ENCODE measurements around the gene HECW1.
"Not testable (repeated sequence)": the region's sequence is repeated elsewhere in the genome, so short reads cannot be mapped to it uniquely, and the experiment has no call there.

Gene HECW1

DNA sequence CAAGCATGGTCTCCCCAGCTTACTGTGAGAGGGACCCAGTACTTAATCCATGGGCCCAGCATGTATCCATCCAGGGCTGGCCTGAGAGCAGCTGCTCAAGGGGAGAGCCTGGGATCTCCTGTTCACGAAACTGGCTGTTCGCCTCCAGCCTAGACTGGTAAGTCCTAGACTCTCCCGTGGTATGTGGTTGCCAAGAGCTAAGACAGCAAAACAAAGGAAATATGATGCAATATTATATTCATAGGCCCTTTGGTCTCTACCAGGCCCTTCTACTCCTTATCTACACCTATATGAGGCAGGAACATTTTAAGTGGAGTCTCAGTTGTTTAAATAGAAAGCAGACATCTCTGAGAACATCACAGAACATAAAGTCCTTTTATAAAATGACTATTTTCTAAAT lies 441.6 kb downstream of the HECW1 start:
- no peaks in the 10 kb centered on the region for H3K27me3 Mint-ChIP-seq

DNA sequence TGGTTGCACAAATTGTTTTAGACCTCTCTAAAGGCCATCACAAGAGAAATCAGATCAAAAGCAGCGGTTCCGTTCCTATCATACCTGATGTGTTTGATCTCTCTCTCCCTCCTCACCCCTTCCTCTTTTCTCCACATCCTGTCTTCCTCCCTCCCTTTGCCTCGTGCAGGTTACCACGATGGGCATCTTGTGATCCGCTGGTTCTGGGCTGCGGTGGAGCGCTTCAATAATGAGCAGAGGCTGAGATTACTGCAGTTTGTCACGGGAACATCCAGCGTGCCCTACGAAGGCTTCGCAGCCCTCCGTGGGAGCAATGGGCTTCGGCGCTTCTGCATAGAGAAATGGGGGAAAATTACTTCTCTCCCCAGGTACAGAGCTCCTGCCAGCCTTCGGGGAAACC lies 442.0 kb downstream of the HECW1 start:
- Mint-ChIP-seq H3K27ac (no peak overlapping the region), H3K9me3 (no peaks in the 10 kb centered on the region), H3K4me3 (no peak overlapping the region), H3K36me3 (ENCODE audit: low read depth) (no peaks in the 10 kb centered on the region), H3K4me1 (ENCODE audit: low read depth) (peaks cover 15% of the 10 kb centered on the region), H3K27me3 (no peaks in the 10 kb centered on the region)

More for the DNA sequence above, 441.6 kb downstream of the HECW1 start:
- no peak overlapping the region for H3K27ac Mint-ChIP-seq
- H3K36me3 Mint-ChIP-seq (ENCODE audit: low read depth), result no peaks in the 10 kb centered on the region
- H3K9me3 Mint-ChIP-seq, result no peaks in the 10 kb centered on the region
- peaks cover 15% of the 10 kb centered on the region for H3K4me1 Mint-ChIP-seq (ENCODE audit: low read depth)
- H3K4me3 Mint-ChIP-seq, result no peak overlapping the region

DNA sequence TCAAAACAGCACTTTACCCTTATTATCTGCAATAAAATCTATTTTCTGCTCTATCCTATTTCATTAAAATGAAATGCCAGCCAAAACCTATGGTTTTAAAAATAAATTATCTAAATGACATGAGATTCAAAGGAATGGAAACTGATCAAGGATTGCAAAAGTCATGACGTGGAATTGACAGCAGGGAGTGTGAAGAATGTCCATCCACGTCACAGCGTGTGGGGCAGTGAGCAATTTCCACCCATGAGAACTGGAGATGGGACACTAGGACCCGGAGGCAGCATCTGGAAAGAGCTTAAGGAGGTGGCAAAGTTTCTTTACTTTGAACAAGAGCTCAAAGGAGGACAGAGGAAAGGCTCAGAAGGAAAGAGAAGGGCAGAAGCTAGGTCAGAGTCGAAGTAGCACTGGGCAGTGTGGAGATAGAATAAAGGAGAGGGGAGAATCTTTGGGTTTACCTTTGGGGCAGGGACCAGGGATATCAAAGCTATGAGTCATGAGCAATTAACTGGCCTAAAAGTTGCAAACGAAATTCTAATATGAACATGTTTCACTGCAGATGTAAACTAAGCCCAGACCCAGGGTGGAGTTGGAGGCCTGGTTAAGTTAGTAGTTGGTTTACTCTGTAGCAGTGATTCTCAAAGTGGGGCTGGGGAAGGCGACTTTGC lies 445.5 kb downstream of the HECW1 start:
- Mint-ChIP-seq H3K9me3 (no peaks in the 10 kb centered on the region), H3K4me3 (no peak overlapping the region), H3K4me1 (ENCODE audit: low read depth) (peaks cover 15% of the 10 kb centered on the region), H3K27ac (no peak overlapping the region), H3K36me3 (ENCODE audit: low read depth) (no peaks in the 10 kb centered on the region), H3K27me3 (peaks cover 8% of the 10 kb centered on the region)

GRCh38 chr7:43559171-43559945 lies 446.9 kb downstream of the HECW1 start:
- Mint-ChIP-seq H3K27ac (no peak overlapping the region), H3K27me3 (peaks cover 11% of the 10 kb centered on the region), H3K36me3 (ENCODE audit: low read depth) (no peaks in the 10 kb centered on the region), H3K9me3 (no peaks in the 10 kb centered on the region), H3K4me1 (ENCODE audit: low read depth) (peaks cover 7% of the 10 kb centered on the region), H3K4me3 (no peak overlapping the region)

DNA sequence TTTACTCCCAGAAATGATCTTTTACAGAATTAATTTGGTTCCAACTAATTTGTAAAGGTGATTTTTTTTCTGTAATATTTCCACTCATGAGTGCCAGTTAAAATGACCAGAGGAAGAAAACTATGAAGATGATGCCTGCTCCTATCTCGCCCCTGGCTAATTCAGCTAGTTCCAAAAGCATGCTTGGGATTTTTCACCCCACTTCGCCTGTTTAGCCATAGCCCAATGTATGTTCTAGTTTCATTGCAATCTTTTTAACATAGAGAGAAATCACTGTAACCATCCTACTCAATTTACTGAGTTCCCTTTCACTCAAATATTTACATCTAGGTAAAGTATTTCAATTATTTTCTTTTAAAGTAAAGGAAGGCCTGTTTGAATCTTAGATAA lies 447.5 kb downstream of the HECW1 start:
- H3K4me1 Mint-ChIP-seq (ENCODE audit: low read depth), result peaks cover under 1% of the 10 kb centered on the region
- H3K27ac Mint-ChIP-seq, result no peak overlapping the region
- peaks cover 12% of the 10 kb centered on the region for H3K27me3 Mint-ChIP-seq
- H3K9me3 Mint-ChIP-seq, result no peaks in the 10 kb centered on the region
- H3K36me3 Mint-ChIP-seq (ENCODE audit: low read depth), result no peaks in the 10 kb centered on the region
- no peak overlapping the region for H3K4me3 Mint-ChIP-seq

- H3K36me3 Mint-ChIP-seq (ENCODE audit: low read depth), result no peaks in the 10 kb centered on the region
- no peak overlapping the region for H3K4me3 Mint-ChIP-seq
- H3K9me3 Mint-ChIP-seq, result no peaks in the 10 kb centered on the region
- H3K27ac Mint-ChIP-seq, result no peak overlapping the region
- no peaks in the 10 kb centered on the region for H3K4me1 Mint-ChIP-seq (ENCODE audit: low read depth)
- H3K27me3 Mint-ChIP-seq, result peaks cover 15% of the 10 kb centered on the region
Observed at GRCh38 chr7:43560742-43561330, 448.4 kb downstream of the HECW1 start.

- H3K36me3 Mint-ChIP-seq (ENCODE audit: low read depth), result no peaks in the 10 kb centered on the region
- no peak overlapping the region for H3K27ac Mint-ChIP-seq
- no peak overlapping the region for H3K4me3 Mint-ChIP-seq
- H3K27me3 Mint-ChIP-seq, result peaks cover 15% of the 10 kb centered on the region
- no peaks in the 10 kb centered on the region for H3K4me1 Mint-ChIP-seq (ENCODE audit: low read depth)
- H3K9me3 Mint-ChIP-seq, result no peaks in the 10 kb centered on the region
Observed at GRCh38 chr7:43562383-43562782, 449.9 kb downstream of the HECW1 start.

GRCh38 chr7:43565786-43566185 lies 453.3 kb downstream of the HECW1 start:
- Mint-ChIP-seq H3K27me3 (peaks cover 15% of the 10 kb centered on the region), H3K4me1 (ENCODE audit: low read depth) (peaks cover 16% of the 10 kb centered on the region), H3K9me3 (no peaks in the 10 kb centered on the region), H3K4me3 (no peak overlapping the region), H3K36me3 (ENCODE audit: low read depth) (no peaks in the 10 kb centered on the region), H3K27ac (no peak overlapping the region)

- peaks cover 34% of the 10 kb centered on the region for H3K4me1 Mint-ChIP-seq (ENCODE audit: low read depth)
- H3K36me3 Mint-ChIP-seq (ENCODE audit: low read depth), result no peaks in the 10 kb centered on the region
- H3K4me3 Mint-ChIP-seq, result no peak overlapping the region
- no peak overlapping the region for H3K27ac Mint-ChIP-seq
- no peaks in the 10 kb centered on the region for H3K9me3 Mint-ChIP-seq
- H3K27me3 Mint-ChIP-seq, result peaks cover 4% of the 10 kb centered on the region
Observed at GRCh38 chr7:43568529-43568928, 456.1 kb downstream of the HECW1 start.

- peaks cover 4% of the 10 kb centered on the region for H3K27me3 Mint-ChIP-seq
- H3K36me3 Mint-ChIP-seq (ENCODE audit: low read depth), result no peaks in the 10 kb centered on the region
- H3K9me3 Mint-ChIP-seq, result no peaks in the 10 kb centered on the region
- no peak overlapping the region for H3K27ac Mint-ChIP-seq
- H3K4me1 Mint-ChIP-seq (ENCODE audit: low read depth), result peaks cover 34% of the 10 kb centered on the region
- H3K4me3 Mint-ChIP-seq, result no peak overlapping the region
Observed at GRCh38 chr7:43569424-43569823, 457.0 kb downstream of the HECW1 start.

- Mint-ChIP-seq H3K27me3 (no peaks in the 10 kb centered on the region), H3K4me1 (ENCODE audit: low read depth) (peaks cover 34% of the 10 kb centered on the region), H3K27ac (peak overlapping the region; percentile 72), H3K4me3 (no peak overlapping the region), H3K36me3 (ENCODE audit: low read depth) (no peaks in the 10 kb centered on the region), H3K9me3 (no peaks in the 10 kb centered on the region)
Observed at GRCh38 chr7:43570688-43571365, 458.4 kb downstream of the HECW1 start.

DNA sequence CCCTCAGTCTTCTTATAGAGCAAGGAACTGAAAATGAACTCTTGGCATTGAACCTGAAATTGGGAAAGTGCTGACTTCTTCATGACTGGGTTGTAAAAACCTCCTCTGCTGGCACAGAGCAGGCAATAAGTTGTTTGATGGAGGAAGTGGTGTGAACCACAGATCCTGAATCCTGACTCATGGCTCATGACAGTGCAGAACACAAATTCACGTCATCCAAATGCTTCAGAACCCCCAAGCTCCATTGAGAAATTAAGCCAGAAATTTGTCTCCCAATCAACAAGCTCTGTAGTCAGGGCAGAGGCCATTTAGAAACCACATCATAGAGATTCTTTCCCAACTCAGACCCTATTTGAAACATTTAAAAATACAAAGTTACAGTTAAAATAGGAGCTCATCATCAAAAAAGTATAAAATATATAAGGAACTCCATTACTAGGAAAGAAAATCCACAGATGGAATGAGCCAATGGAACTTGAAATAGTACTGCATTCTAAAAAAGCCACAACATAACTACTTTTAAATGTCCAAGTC lies 460.1 kb downstream of the HECW1 start:
- Mint-ChIP-seq H3K4me3 (peak overlapping the region; percentile 26), H3K9me3 (no peaks in the 10 kb centered on the region), H3K36me3 (ENCODE audit: low read depth) (no peaks in the 10 kb centered on the region), H3K27me3 (no peaks in the 10 kb centered on the region), H3K27ac (peak overlapping the region; percentile 21), H3K4me1 (ENCODE audit: low read depth) (peaks cover 34% of the 10 kb centered on the region)

DNA sequence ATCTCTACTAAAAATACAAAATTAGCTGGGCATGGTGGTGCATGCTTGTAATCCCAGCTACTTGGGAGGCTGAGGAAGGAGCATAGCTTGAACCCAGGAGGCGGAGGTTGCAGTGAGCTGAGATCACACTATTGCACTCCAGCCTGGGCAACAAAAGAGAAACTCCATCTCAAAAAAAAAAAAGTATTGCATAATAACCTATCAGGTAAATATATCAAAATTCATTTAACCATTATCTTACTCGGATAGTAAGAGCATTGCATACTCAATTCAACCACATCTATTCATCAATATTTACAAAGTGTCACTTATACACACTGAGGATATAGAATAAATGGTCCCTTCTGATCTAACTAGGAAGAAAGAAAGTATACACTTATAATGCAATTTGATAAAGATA lies 461.4 kb downstream of the HECW1 start:
- H3K4me3 Mint-ChIP-seq; H3K27ac Mint-ChIP-seq; H3K36me3 Mint-ChIP-seq (ENCODE audit: low read depth); H3K9me3 Mint-ChIP-seq; H3K27me3 Mint-ChIP-seq: not testable (repeated sequence)
- peaks cover 31% of the 10 kb centered on the region for H3K4me1 Mint-ChIP-seq (ENCODE audit: low read depth)

DNA sequence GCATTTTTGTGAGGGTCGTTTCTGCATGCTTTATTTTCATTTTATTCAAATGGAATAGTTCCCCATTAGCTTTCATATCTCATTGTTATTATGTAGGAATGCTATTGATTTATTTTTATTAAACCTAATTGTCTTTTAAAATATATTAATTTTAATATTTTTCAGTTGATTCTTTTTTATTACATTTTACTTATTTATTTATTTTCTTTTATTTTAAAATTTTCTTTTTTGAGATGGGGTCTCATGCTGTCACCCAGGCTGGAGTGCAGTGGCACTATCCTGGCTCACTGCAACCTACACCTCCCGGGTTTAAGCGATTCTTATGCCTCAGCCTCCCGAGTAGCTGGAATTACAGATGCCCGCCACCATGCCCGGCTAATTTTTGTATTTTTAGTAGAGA lies 463.1 kb downstream of the HECW1 start:
- Mint-ChIP-seq H3K4me1 (ENCODE audit: low read depth) (peaks cover 21% of the 10 kb centered on the region), H3K9me3 (no peaks in the 10 kb centered on the region), H3K27me3 (no peaks in the 10 kb centered on the region), H3K27ac (no peak overlapping the region), H3K36me3 (ENCODE audit: low read depth) (no peaks in the 10 kb centered on the region), H3K4me3 (no peak overlapping the region)

DNA sequence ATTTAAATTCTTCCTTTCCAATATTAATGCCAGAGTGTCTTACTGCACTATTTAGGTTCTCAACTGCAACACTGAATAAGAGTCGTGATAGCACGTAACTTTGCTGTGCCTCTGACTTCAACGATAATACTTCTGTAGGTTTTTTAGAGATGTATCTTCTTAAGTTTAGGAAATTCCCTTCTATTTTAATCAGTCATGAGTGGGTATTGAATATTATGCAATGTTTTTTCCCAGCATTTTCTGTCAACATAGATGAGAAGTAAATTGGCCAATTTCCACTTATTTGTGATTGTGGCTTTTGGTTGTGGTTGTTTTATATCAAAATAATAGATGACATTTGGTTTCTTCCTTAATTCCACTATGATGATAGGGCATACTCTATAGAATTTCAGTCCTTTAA lies 463.8 kb downstream of the HECW1 start:
- Mint-ChIP-seq H3K36me3 (ENCODE audit: low read depth) (no peaks in the 10 kb centered on the region), H3K27ac (no peak overlapping the region), H3K27me3 (peaks cover 6% of the 10 kb centered on the region), H3K9me3 (no peaks in the 10 kb centered on the region), H3K4me3 (no peak overlapping the region), H3K4me1 (ENCODE audit: low read depth) (peaks cover 14% of the 10 kb centered on the region)
